Ureter (tissue), 1 donor: ENCODE results near the gene NEK4. TPM values are rescaled to one million over a fixed set of nuclear protein-coding genes. Genes with fewer than 3 reads are reported as not detected.

Source experiments
- DNase-seq: peaks from one replicate; pipeline ENCODE4 v3.0.0-alpha.2; 2020; ENCODE audit warnings: low spot score
- total RNA-seq: library from RNA; stranded (reverse); gene quantifications from one replicate; pipeline ENCODE4 v1.2.4, GENCODE V29; 2023
- donor health status: DM: yes; HTN: yes; CAD: no.

NEK4 gene
- total RNA-seq, 1 donor from 2014 or later, result 36.3 TPM

GRCh38 chr3:52792961-52793695 lies 22.4 kb upstream of the NEK4 start:
- no peak for DNase-seq

- DNase-seq, result no peak
Observed at GRCh38 chr3:52792413-52792812, 21.7 kb upstream of the NEK4 start.

DNA sequence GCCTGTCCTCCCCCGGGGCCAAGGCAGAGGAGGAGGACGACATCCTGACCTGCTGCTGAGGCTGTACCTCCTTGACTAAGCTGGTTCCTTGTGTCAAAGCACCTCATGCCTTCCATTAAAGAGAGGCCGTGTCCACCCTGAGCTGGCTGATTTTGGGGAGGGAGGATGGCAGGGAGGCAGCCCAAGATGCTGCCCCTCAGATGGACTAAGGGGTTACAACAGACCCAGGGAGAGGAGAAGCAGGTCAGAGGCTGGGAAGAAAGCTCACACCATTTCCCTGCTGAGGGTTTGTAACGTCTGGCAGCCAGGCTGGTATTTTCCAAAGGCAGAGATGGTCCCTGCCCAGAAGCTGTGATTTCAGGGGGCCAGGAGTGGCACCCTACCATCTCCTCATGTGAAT lies 21.2 kb upstream of the NEK4 start:
- no peak for DNase-seq

DNA sequence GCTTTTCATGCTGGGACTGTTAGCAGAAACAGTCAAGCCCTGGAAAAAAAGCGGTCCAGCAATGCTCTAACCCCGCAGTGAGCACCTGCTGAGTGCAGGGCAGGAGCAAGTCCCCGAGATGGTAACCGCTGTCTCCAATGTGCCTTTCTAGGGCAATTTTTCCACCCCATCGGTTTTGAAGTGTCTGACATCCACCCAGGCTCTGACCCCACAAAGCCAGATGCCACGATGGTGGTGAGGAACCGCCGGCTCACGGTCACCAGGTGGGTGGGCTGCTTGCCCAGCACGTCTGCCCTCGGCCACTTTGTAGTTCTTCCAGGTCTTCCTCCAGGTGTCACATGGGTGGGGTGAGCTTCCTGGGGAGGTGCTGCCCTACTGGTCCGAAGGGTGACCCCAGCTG lies 20.6 kb upstream of the NEK4 start:
- no peak for DNase-seq

- DNase-seq, result no peak
Observed at GRCh38 chr3:52790741-52791140, 20.0 kb upstream of the NEK4 start.

DNA sequence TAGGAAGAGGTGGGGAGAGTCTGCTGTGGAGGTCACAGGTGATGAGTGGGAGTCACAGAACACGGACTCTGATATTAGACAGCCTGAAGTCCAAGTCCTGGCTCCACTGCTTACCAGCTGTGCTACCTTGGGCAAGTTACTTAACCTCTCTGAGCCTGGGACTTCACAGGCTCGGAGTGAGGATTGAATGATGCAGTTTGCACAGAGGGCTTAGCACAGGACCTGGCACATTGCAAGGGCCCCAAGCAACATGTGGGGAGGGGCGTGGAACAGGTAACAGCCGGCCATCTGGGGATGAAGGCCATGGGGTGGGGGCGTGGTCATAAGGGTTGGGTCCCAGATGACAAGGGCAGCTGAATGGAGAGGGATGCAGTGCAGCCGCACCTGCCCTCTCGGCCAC lies 19.6 kb upstream of the NEK4 start:
- no peak for DNase-seq

DNA sequence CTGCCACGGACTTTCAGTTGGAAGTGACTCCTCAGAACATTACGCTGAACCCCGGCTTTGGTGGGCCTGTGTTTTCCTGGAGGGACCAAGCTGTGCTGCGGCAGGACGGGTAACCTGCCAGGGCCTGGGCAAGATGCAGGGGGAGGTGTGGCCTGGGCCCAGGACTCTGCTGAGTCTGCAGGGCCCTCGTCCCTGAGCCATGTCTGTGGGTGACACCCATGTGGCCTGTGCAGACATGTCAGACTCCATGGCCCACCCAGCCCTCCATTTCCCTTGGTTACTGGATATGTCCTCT lies 19.0 kb upstream of the NEK4 start:
- no peak for DNase-seq

- no peak for DNase-seq
Observed at GRCh38 chr3:52788890-52789745, 18.4 kb upstream of the NEK4 start.

DNA sequence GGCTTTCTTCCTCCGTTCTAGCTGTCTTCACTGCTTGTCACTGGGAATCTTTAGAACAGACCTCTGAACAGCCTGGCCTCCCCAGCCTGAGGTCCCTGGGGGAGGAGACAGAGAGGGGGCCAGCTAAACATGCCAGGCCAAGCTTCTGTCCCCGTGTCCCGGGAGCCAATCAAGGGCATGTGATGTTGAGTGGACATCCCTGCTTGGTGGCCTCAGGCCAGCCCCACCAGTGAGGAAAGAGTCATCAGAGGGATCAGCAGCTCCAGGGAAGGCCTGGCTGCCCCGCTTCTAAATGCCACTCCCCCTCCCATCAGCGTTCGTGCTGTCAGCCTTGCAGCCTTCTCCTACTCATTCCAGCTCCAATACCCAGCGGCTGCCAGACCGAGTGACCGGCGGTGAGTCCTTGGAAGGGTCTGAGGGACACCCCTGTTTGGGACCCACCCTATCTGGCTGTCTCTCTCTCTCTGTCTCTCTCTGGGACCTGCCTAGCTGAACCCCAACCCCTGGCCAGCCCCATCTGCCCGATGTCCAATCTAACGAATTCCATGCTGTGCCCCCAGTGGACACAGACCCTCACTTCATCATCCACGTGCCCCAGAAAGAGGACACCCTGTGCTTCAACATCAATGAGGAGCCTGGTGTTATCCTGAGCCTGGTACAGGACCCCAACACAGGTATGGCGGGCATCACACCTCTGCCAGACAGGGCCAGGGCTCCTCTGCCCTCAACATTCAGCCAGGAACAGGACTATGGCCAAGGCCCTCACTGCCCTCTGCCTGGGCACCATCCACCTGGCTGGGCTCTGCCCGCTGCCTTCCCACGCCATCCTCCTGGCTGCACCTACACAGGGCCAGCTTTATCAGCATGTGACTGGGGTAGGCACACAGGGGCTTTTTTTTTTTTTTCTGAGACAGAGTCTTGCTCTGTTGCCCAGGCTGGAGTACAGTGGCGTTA lies 17.2 kb upstream of the NEK4 start:
- DNase-seq, result no peak

- no peak for DNase-seq
Observed at GRCh38 chr3:52787246-52787645, 16.5 kb upstream of the NEK4 start.

DNA sequence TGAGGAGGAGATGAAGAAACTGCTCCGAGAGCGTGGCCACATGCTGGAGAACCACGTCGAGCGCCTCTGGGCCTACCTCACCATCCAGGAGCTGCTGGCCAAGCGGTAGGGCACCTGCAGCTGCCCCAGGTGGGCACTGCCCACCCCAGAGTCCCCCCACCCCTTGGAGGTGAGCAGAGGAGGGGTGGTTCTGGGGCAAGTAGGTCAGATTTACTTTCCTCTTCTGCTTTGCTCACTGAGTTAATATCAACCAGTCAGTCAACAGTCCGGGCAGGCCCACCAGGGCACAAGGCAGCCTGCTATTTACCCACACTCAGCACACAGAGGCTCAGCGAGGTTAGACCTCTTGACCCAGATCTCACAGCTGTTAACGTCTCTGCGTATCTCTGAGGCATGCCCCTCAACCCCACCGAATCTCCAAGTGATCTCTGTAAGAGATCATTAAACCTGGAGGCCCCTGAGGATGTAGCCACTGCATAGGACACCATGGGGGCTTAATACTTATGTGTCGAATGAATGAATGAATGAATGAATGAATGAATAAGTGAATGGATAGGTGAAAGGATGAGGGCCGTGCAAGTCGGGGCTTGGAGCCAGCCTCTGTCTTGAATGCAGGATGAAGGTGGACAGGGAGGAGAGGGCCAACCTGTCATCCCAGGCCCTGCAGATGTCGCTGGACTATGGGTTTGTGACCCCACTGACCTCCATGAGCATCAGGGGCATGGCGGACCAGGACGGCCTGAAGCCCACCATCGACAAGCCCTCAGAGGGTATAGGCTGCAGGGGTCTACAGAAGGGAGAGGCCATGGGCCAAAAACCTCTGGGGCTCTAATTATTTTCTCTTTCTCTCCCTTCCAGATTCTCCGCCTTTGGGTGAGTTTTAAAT lies 15.8 kb upstream of the NEK4 start:
- DNase-seq, result no peak

DNA sequence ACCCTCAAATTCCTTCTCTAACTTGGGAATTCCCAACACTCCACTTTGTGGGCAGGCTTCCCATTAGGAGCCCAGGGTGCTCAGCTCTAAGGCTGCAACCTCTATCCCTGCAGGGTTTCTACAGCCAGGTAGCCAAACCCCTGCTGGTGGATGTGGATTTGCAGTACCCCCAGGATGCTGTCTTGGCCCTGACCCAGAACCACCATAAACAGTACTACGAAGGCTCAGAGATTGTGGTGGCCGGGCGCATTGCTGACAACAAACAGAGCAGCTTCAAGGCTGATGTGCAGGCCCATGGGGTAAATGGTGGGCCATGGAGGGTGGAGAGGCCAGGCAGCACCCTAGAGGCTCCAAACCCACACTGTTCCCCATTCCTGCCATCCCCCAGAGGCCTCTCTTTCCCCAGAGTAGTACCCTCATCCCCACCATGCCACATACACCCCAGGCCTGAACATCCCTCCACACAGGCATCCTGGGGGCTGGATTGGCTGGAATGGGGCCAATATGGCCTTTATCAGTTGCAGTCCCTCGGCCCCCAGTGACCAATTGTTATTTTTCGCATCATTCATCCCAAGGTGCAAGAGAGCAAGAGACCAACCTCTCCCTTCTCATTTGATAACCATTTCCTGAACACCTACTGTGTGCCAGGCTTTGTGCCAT lies 14.3 kb upstream of the NEK4 start:
- no peak for DNase-seq

- no peak for DNase-seq
Observed at GRCh38 chr3:52784021-52784621, 13.4 kb upstream of the NEK4 start.

- no peak for DNase-seq
Observed at GRCh38 chr3:52783211-52783555, 12.4 kb upstream of the NEK4 start.

GRCh38 chr3:52782412-52783210 lies 11.9 kb upstream of the NEK4 start:
- DNase-seq, result no peak

- no peak for DNase-seq
Observed at GRCh38 chr3:52781741-52782140, 11.0 kb upstream of the NEK4 start.

DNA sequence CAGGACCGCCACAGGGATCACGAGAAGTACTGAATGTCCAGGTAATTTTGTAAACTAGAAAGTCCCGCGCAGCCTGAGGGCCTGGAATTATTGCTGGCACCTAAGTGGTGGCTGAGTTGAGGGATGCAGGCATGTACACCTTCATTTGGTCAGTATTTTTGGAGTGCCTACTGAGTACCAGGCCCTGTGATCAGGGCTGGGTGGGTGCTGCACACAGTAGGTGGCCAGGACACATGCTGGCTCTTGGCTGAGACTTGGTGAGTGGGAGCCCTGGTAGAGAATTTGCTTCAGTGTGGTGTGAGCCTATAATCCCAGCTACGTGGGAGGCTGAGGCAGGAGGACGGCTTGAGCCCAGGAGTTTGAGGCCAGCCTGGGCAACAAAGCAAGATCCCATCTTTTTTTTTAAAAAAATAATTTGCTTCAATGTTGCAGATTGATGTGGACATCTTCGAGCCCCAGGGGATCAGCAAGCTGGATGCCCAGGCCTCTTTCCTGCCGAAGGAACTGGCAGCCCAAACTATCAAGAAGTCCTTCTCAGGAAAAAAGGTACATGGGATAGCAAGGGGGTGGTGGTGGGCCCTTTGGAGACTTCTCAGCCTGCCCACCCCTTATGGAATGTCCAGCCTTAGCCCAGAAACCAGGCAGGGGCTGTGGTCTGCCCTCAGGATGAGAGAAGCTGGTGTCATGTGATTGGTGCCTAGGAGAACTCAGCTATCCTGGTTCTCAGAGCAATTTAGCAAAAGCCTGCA lies 9.3 kb upstream of the NEK4 start:
- DNase-seq, result no peak

- DNase-seq, result peak; percentile 40
Observed at GRCh38 chr3:52779011-52779836, 8.5 kb upstream of the NEK4 start.
